HL-60 (cell line): ENCODE measurements around the gene CAB39L.

Experiments used
- CTCF ChIP-seq: IDR thresholded peaks from one replicate; pipeline ENCODE4 v1.5.1; 2011; ENCODE audit warnings: low read length, control low read depth, inconsistent platforms; ENCODE audit not compliant: insufficient read depth
- POLR2AphosphoS5 ChIP-seq: IDR thresholded peaks from 2 replicates; pipeline ENCODE4 v1.6.1; 2012; ENCODE audit warnings: low read depth

GRCh38 chr13:49295244-49295643 is 148.6 kb downstream of the CAB39L start:
- TF ChIP-seq CTCF (no peak), POLR2AphosphoS5 (no peak)
